Measurements from ENCODE around the gene HBG1. TPM values are rescaled to one million over a fixed set of nuclear protein-coding genes. Genes with fewer than 3 reads are reported as not detected.

The HBG1 gene
- polyA plus RNA-seq, 3 donors, result not detected

- Mint-ChIP-seq H3K27me3 (ENCODE audit: low read depth in 3 of 3) (peaks cover 0 to 5% (median 0%) of the 10 kb centered on the region in 3 donors), H3K9me3 (peaks cover 0 to 3% (median 0%) of the 10 kb centered on the region in 7 donors), H3K27ac (no peak overlapping the region), H3K4me3 (no peak overlapping the region), H3K4me1 (no peaks in the 10 kb centered on the region), H3K36me3 (no peaks in the 10 kb centered on the region)
- H3K79me2 ChIP-seq (ENCODE audit: insufficient read depth, low read length), result no peaks in the 10 kb centered on the region
- H3K4me3 ChIP-seq (replicated peaks in 1 of 3; ENCODE audit: low read depth in 2 of 3, low read length in 3 of 3), result no peak overlapping the region
- no peaks in the 10 kb centered on the region for H3K4me1 ChIP-seq (ENCODE audit: control insufficient read depth in 1 of 2, insufficient read depth in 2 of 2, low read length in 2 of 2)
- 70% methylated on average over 5 of the region's 7 CpGs for WGBS (ENCODE audit: insufficient coverage)
- H3K36me3 ChIP-seq (replicated peaks in 1 of 2; ENCODE audit: control insufficient read depth in 1 of 2, insufficient read depth in 2 of 2, low read length in 2 of 2), result no peaks in the 10 kb centered on the region
- H4K20me1 ChIP-seq (ENCODE audit: insufficient read depth, low read length), result no peaks in the 10 kb centered on the region
- intact Hi-C loops (cut with micrococcal nuclease), result loop anchor here in 1 of 2 donors (10.0 kb wide), 1 partner anchor 56 kb away; the partner anchor contains the start of gene OR52A1
- no peak overlapping the region for H3K9ac ChIP-seq (ENCODE audit: insufficient read depth, low read length, poor library complexity, severe bottlenecking)
- no peak for DNase-seq
- no peaks in the 10 kb centered on the region for H3K27me3 ChIP-seq (ENCODE audit: control insufficient read depth in 2 of 2, insufficient read depth in 2 of 2, low read length in 2 of 2)
- no peak overlapping the region for H3K27ac ChIP-seq (ENCODE audit: low read depth in 1 of 2, low read length in 2 of 2)
- H3K4me2 ChIP-seq (replicated peaks; ENCODE audit: extremely low read depth, low read length, poor library complexity, severe bottlenecking), result no peak overlapping the region
- no peaks in the 10 kb centered on the region for H3K9me3 ChIP-seq (replicated peaks in 1 of 2; ENCODE audit: control insufficient read depth in 1 of 2, insufficient read depth in 1 of 2, low read length in 2 of 2)
- no peak for TF ChIP-seq CTCF (IDR thresholded peaks at IDR 0.05)
- H2AFZ ChIP-seq (ENCODE audit: insufficient read depth, low read depth, low read length, poor library complexity, severe bottlenecking), result no peak overlapping the region
Observed at GRCh38 chr11:5210376-5210885, 39.2 kb downstream of the HBG1 start.

GRCh38 chr11:5204787-5205186, 44.9 kb downstream of the HBG1 start:
- Histone ChIP-seq H3K27me3 (ENCODE audit: control insufficient read depth in 2 of 2, insufficient read depth in 2 of 2, low read length in 2 of 2) (no peaks in the 10 kb centered on the region), H3K9me3 (replicated peaks in 1 of 2; ENCODE audit: control insufficient read depth in 1 of 2, insufficient read depth in 1 of 2, low read length in 2 of 2) (no peaks in the 10 kb centered on the region), H3K79me2 (ENCODE audit: insufficient read depth, low read length) (no peaks in the 10 kb centered on the region), H3K36me3 (replicated peaks in 1 of 2; ENCODE audit: control insufficient read depth in 1 of 2, insufficient read depth in 2 of 2, low read length in 2 of 2) (no peaks in the 10 kb centered on the region), H3K27ac (ENCODE audit: low read depth in 1 of 2, low read length in 2 of 2) (no peak overlapping the region), H3K9ac (ENCODE audit: insufficient read depth, low read length, poor library complexity, severe bottlenecking) (no peak overlapping the region), H4K20me1 (ENCODE audit: insufficient read depth, low read length) (no peaks in the 10 kb centered on the region), H3K4me2 (replicated peaks; ENCODE audit: extremely low read depth, low read length, poor library complexity, severe bottlenecking) (no peak overlapping the region), H2AFZ (ENCODE audit: insufficient read depth, low read depth, low read length, poor library complexity, severe bottlenecking) (no peak overlapping the region), H3K4me1 (ENCODE audit: control insufficient read depth in 1 of 2, insufficient read depth in 2 of 2, low read length in 2 of 2) (no peaks in the 10 kb centered on the region), H3K4me3 (replicated peaks in 1 of 3; ENCODE audit: low read depth in 2 of 3, low read length in 3 of 3) (no peak overlapping the region)
- Mint-ChIP-seq H3K9me3 (no peaks in the 10 kb centered on the region), H3K4me3 (no peak overlapping the region), H3K27me3 (ENCODE audit: low read depth in 3 of 3) (peaks cover 0 to 3% (median 3%) of the 10 kb centered on the region in 3 donors), H3K36me3 (no peaks in the 10 kb centered on the region), H3K27ac (no peak overlapping the region), H3K4me1 (no peaks in the 10 kb centered on the region)
- no peak for TF ChIP-seq CTCF (IDR thresholded peaks at IDR 0.05)
- WGBS (ENCODE audit: insufficient coverage), result no CpG with 5 or more reads among the region's 1 CpG
- no peak for DNase-seq
- intact Hi-C loops (cut with micrococcal nuclease), result no loop called here
